ENCODE measurements around the gene FBXO46.

Gene FBXO46

DNA sequence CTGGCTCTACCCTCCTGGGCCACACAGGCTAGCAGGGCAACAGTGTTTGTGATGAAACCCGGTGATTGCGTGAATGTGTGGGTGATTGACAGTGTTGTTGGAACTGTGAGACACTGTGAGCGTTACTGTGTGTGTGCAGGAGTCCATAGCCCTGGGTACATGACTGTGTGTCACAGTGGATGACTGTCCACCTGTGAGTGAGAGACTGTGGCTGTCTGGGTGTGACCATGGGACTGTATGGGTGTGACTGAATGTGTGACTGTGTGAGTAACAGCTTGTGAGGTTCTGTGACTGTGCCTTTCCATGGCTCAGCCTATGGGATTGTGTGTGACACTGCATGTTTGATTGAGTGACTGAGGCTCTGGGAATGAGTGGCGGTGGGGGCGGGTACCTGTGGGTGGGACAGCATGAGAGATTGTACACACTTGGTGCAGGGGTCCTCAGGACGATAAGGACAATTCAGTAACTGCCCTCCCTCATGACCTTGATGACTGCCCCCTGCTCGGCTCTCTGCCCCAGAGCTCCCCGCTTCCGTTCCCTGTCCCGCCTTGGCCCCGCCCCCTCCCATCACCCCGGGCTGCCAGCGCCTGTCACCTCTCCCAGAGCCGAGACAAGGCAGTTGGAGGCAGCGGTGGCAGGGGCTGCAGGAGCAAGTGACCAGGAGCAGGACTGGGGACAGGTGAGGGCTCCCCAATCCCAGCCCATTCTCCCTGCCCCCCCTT is 62.9 kb downstream of the FBXO46 start, which contains the start of gene GIPR:
GIPR (plus strand) TSS at position 602 of the 722 bp plus-strand sequence. CDS start 1,300 bp downstream, outside the sequence.
- H3K4me3 ChIP-seq (replicated peaks in 1 of 2; ENCODE audit: low read depth in 2 of 2, low read length in 2 of 2): peak within 1 kb of the TSS; percentile 34 to 40
- TF ChIP-seq, protein P1, sequence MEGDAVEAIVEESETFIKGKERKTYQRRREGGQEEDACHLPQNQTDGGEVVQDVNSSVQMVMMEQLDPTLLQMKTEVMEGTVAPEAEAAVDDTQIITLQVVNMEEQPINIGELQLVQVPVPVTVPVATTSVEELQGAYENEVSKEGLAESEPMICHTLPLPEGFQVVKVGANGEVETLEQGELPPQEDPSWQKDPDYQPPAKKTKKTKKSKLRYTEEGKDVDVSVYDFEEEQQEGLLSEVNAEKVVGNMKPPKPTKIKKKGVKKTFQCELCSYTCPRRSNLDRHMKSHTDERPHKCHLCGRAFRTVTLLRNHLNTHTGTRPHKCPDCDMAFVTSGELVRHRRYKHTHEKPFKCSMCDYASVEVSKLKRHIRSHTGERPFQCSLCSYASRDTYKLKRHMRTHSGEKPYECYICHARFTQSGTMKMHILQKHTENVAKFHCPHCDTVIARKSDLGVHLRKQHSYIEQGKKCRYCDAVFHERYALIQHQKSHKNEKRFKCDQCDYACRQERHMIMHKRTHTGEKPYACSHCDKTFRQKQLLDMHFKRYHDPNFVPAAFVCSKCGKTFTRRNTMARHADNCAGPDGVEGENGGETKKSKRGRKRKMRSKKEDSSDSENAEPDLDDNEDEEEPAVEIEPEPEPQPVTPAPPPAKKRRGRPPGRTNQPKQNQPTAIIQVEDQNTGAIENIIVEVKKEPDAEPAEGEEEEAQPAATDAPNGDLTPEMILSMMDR (IDR thresholded peaks at IDR 0.05; ENCODE audit: low read depth, low read length): no peak
- peak in 1 of 2 donors; percentile 31 for DNase-seq (ENCODE audit: low read depth in 2 of 2)

DNA sequence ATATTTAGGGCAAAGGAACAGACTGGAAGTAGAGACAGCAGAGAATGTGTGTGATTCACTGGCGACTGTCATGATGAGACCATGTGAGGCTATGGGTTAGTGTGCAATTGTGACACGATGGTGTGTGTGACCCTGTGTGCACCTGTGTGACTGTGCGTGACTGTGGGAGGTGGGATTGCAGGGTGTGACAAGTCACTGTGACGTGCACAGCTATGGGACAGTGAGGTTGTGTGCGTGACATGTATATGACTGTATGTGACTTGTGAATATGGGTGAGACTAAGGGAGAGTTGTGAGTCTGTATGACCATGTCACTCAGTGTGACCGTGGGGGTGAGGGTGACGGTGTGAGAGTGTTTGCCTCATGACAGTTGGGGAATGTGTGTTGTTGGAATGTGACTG is 66.1 kb downstream of the FBXO46 start:
- no peak for DNase-seq (ENCODE audit: low read depth in 2 of 2)
- TF ChIP-seq, protein P1 (IDR thresholded peaks at IDR 0.05; ENCODE audit: low read depth, low read length): no peak
- H3K4me3 ChIP-seq (replicated peaks in 1 of 2; ENCODE audit: low read depth in 2 of 2, low read length in 2 of 2): no peak overlapping the region

DNA sequence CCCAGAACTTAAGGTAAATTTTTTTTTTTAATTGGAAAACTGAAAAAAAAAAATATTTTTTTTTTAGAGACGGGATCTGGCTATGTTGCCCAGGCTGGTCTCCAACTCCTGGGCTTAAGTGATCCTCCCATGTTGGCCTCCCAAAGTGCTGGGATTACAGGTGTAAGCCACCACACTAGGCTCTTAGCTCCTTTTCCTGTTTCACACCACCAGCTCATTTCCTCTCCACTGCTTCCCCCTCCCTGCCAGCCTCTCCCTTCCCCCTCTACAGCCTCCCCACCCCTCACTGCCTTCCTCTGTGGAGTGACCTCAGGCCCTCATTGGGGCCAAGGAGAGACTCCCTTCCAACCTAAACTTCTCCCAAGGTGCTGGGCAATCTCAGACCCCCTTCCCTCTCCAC is 66.9 kb downstream of the FBXO46 start:
- TF ChIP-seq, protein P1 (IDR thresholded peaks at IDR 0.05; ENCODE audit: low read depth, low read length): no peak
- H3K4me3 ChIP-seq (replicated peaks in 1 of 2; ENCODE audit: low read depth in 2 of 2, low read length in 2 of 2): no peak overlapping the region
- DNase-seq (ENCODE audit: low read depth in 2 of 2): no peak

DNA sequence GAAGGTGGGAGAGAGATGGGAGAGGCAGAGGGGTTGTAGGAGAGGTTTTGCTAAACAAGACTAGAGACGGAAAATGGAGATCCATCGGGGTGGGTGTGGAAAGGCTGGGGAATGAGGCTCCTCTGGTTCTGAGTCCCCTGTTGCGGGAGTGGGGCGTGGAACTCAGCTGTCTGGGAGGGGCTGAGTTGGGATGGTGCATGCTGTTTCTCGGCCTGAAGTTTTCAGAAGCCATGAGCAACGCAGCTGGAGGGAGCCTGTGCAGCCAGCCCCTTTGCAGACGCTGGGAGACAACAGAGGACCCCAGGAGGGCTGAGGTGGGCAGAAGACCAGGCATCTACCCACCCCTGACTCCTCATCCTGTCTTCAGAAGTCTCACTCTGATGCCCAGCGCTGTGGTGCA is 70.1 kb downstream of the FBXO46 start:
- H3K4me3 ChIP-seq (replicated peaks in 1 of 2; ENCODE audit: low read depth in 2 of 2, low read length in 2 of 2): no peak overlapping the region
- TF ChIP-seq, protein P1 (IDR thresholded peaks at IDR 0.05; ENCODE audit: low read depth, low read length): no peak
- DNase-seq (ENCODE audit: low read depth in 2 of 2): no peak
